IMR-90 (cell line): ENCODE results near the gene MSI2. TPM values are rescaled to one million over a fixed set of nuclear protein-coding genes. Genes with fewer than 3 reads are reported as not detected.

Experiments used
- ATAC-seq: fragments of 200-7000 bp; cut with Tn5 transposase; 2 replicates; pipeline ENCODE4 v1.9.1; 2020; ENCODE audit warnings: low read depth, mild to moderate bottlenecking, moderate library complexity
- BruUV-seq: library from RNA; stranded (reverse); fragments of 400-500 nt; replicated peaks from 2 replicates; lab custom pipeline; 2021; lab: Mats Ljungman, UMichigan
- CTCF ChIA-PET: fragments of 300-600 bp; formaldehyde crosslinking; extraction: SDS; loops from one replicate; lab custom pipeline; 2021; ENCODE audit warnings: antibody characterized with exemption; lab: Yijun Ruan, JAX
- POLR2A ChIA-PET: fragments of 300-600 bp; sonication (Branson Sonifier 250); formaldehyde crosslinking; loops from one replicate; lab custom pipeline; 2022; ENCODE audit warnings: antibody characterized with exemption; ENCODE audit not compliant: unreplicated experiment; lab: Charles Lee
- DNase-seq: peaks from one replicate; pipeline ENCODE4 v3.0.0; 2013
- H2AFZ ChIP-seq: replicated peaks from 2 replicates; pipeline ENCODE3; 2013; ENCODE audit warnings: low read length, mild to moderate bottlenecking; ENCODE audit not compliant: poor library complexity
- H2AK5ac ChIP-seq: 2 replicates; pipeline ENCODE4 v1.6.1; 2013; ENCODE audit warnings: low read depth, low read length, inconsistent platforms
- H2AK9ac ChIP-seq: replicated peaks from 2 replicates; pipeline ENCODE3; 2013; ENCODE audit warnings: mild to moderate bottlenecking, low read depth, low read length, moderate library complexity; ENCODE audit not compliant: poor library complexity
- H2BK120ac ChIP-seq: 2 replicates; pipeline ENCODE4 v1.6.1; 2013; ENCODE audit warnings: low read depth, low read length, inconsistent platforms
- H2BK15ac ChIP-seq: 3 replicates; pipeline ENCODE4 v1.6.1; 2013; ENCODE audit warnings: low read depth, low read length, inconsistent platforms
- H2BK20ac ChIP-seq: 2 replicates; pipeline ENCODE4 v1.6.1; 2013; ENCODE audit warnings: low read depth, mild to moderate bottlenecking, inconsistent platforms, low read length, moderate library complexity
- H2BK5ac ChIP-seq: 2 replicates; pipeline ENCODE4 v1.6.1; 2013; ENCODE audit warnings: mild to moderate bottlenecking, low read depth, low read length, inconsistent platforms; ENCODE audit not compliant: poor library complexity, severe bottlenecking
- H3K14ac ChIP-seq: replicated peaks from 2 replicates; pipeline ENCODE4 v1.6.1; 2013; ENCODE audit warnings: low read depth, low read length, inconsistent platforms
- H3K18ac ChIP-seq: 2 replicates; pipeline ENCODE4 v1.6.1; 2013; ENCODE audit warnings: low read depth, low read length, control low read depth
- H3K23ac ChIP-seq: 2 replicates; pipeline ENCODE4 v1.6.1; 2013; ENCODE audit warnings: low read depth, low read length, inconsistent platforms
- H3K27ac ChIP-seq: 2 replicates; pipeline ENCODE4 v1.5.1; 2013; ENCODE audit warnings: mild to moderate bottlenecking, control low read depth, low read length; ENCODE audit not compliant: insufficient read depth
- H3K27me3 ChIP-seq: 2 replicates; pipeline ENCODE4 v1.6.1; 2013; ENCODE audit warnings: low read length; ENCODE audit not compliant: control insufficient read depth, insufficient read depth
- H3K36me3 ChIP-seq: 2 replicates; pipeline ENCODE4 v1.6.1; 2013; ENCODE audit warnings: low read length, mixed read lengths; ENCODE audit not compliant: control insufficient read depth, insufficient read depth
- H3K4ac ChIP-seq: 2 replicates; pipeline ENCODE4 v1.6.1; 2013; ENCODE audit warnings: low read depth, low read length, inconsistent platforms
- H3K4me1 ChIP-seq: 2 replicates; pipeline ENCODE4 v1.6.1; 2013; ENCODE audit warnings: low read length, mixed read lengths; ENCODE audit not compliant: control insufficient read depth, insufficient read depth
- H3K4me2 ChIP-seq: 2 replicates; pipeline ENCODE4 v1.6.1; 2013; ENCODE audit warnings: low read depth, mild to moderate bottlenecking, control low read depth, low read length, moderate library complexity
- H3K4me3 ChIP-seq: 2 replicates; pipeline ENCODE4 v1.5.1; 2013; ENCODE audit warnings: low read depth, mild to moderate bottlenecking, control low read depth, low read length, moderate library complexity; ENCODE audit not compliant: insufficient read depth
- H3K56ac ChIP-seq: 2 replicates; pipeline ENCODE4 v1.6.1; 2013; ENCODE audit warnings: low read length, inconsistent platforms; ENCODE audit not compliant: insufficient read depth; ENCODE audit errors: extremely low read depth
- H3K79me1 ChIP-seq, 2 experiments: 2 replicates each; pipeline ENCODE4 v1.6.1; 2013; ENCODE audit warnings: low read length in 2 of 2, inconsistent platforms in 1 of 2, low read depth in 1 of 2
- H3K9ac ChIP-seq: 2 replicates; pipeline ENCODE4 v1.6.1; 2013; ENCODE audit warnings: low read depth, low read length, control low read depth
- H3K9me1 ChIP-seq: 2 replicates; pipeline ENCODE4 v1.6.1; 2013; ENCODE audit warnings: low read length, inconsistent platforms; ENCODE audit not compliant: insufficient read depth
- H3K9me3 ChIP-seq: 2 replicates; pipeline ENCODE4 v1.6.1; 2013; ENCODE audit warnings: low read length; ENCODE audit not compliant: control insufficient read depth, insufficient read depth
- H4K20me1 ChIP-seq: 2 replicates; pipeline ENCODE4 v1.6.1; 2013; ENCODE audit warnings: low read length, inconsistent platforms; ENCODE audit not compliant: insufficient read depth
- H4K5ac ChIP-seq: 2 replicates; pipeline ENCODE4 v1.6.1; 2013; ENCODE audit warnings: mild to moderate bottlenecking, low read depth, low read length, control low read depth
- H4K8ac ChIP-seq, 2 experiments: 2 replicates each; pipeline ENCODE4 v1.6.1; 2013; ENCODE audit warnings: low read depth in 2 of 2, low read length in 2 of 2, control low read depth in 1 of 2, inconsistent platforms in 1 of 2
- H4K91ac ChIP-seq: 2 replicates; pipeline ENCODE4 v1.6.1; 2013; ENCODE audit warnings: low read depth, low read length, inconsistent platforms; ENCODE audit not compliant: insufficient read depth
- CEBPB ChIP-seq: IDR thresholded peaks from 2 replicates; pipeline ENCODE4 v1.6.1; 2012; ENCODE audit warnings: low read depth, low read length, improper control_type of control experiment
- CTCF ChIP-seq: conservative IDR thresholded peaks from 2 replicates; pipeline ENCODE4 v1.5.1; 2012; ENCODE audit warnings: mild to moderate bottlenecking, low read depth, low read length, improper control_type of control experiment
- FOS ChIP-seq: fragments of 150-350 bp; IDR thresholded peaks from 2 replicates; pipeline ENCODE4 v1.6.1; 2016; ENCODE audit warnings: low read depth, low read length
- MAFK ChIP-seq: IDR thresholded peaks from 2 replicates; pipeline ENCODE4 v1.6.1; 2012; ENCODE audit warnings: low read depth, low read length, improper control_type of control experiment
- MAZ ChIP-seq: IDR thresholded peaks from 2 replicates; pipeline ENCODE4 v1.6.1; 2012; ENCODE audit warnings: low read depth, mild to moderate bottlenecking, low read length, improper control_type of control experiment, moderate library complexity, borderline replicate concordance
- MXI1 ChIP-seq: IDR thresholded peaks from 2 replicates; pipeline ENCODE4 v1.6.1; 2012; ENCODE audit warnings: low read depth, mild to moderate bottlenecking, low read length, moderate library complexity, borderline replicate concordance
- NFE2L2 ChIP-seq: fragments of 150-350 bp; IDR thresholded peaks from 2 replicates; pipeline ENCODE4 v1.6.1; 2016; ENCODE audit warnings: low read depth, mild to moderate bottlenecking, low read length
- POLR2A ChIP-seq: IDR thresholded peaks from 2 replicates; pipeline ENCODE4 v1.6.1; 2012; ENCODE audit warnings: mild to moderate bottlenecking, low read depth, low read length
- RCOR1 ChIP-seq: IDR thresholded peaks from 2 replicates; pipeline ENCODE4 v1.6.1; 2012; ENCODE audit warnings: mild to moderate bottlenecking, low read length, improper control_type of control experiment; ENCODE audit not compliant: insufficient replicate concordance
- RFX5 ChIP-seq: IDR thresholded peaks from 2 replicates; pipeline ENCODE4 v1.8.0; 2012; ENCODE audit warnings: low read depth, mild to moderate bottlenecking, low read length, moderate library complexity
- WGBS, 2 experiments: methylation state at CpG; one replicate each; pipeline versions ENCODE4 v1.1.5 to v1.1.7; 2013; ENCODE audit warnings: missing lambda C conversion rate in 2 of 2; ENCODE audit not compliant: insufficient read length in 1 of 2; ENCODE audit errors: extremely low coverage in 2 of 2; 5-methylcytosine and 5-hydroxymethylcytosine counted together
- dilution Hi-C: fragments of 300-500 bp; cut with HindIII; formaldehyde crosslinking; loops from one replicate; pipeline ENCODE4 v1.14.3; 2018; ENCODE audit warnings: low sequenced_read_pairs; ENCODE audit not compliant: unreplicated experiment
- in situ Hi-C: fragments of 300-500 bp; cut with MboI; formaldehyde crosslinking; loops from 3 replicates; pipeline ENCODE4 v1.14.3; 2019; ENCODE audit warnings: low sequenced_read_pairs, inconsistent platforms, mixed read lengths
- intact Hi-C: fragments of 100-400 bp; cut with micrococcal nuclease; formaldehyde crosslinking; loops from 2 replicates; pipeline ENCODE4 v1.10.0; 2022
- polyA plus RNA-seq, 3 experiments: library from polyadenylated mRNA; depleted of rRNA; stranded (reverse); fragments of >200 nt; gene quantifications; 2 replicates each; pipeline ENCODE4 v1.2.3, GENCODE V29; 2012; ENCODE audit warnings: low replicate concordance in 1 of 3
- total RNA-seq: library from RNA; depleted of rRNA; stranded (reverse); fragments of >200 nt; gene quantifications from 2 replicates; pipeline ENCODE4 v1.2.3, GENCODE V29; 2012
- TF ChIP-seq, protein P1 (sequence below): fragments of 150-350 bp; IDR thresholded peaks from 2 replicates; pipeline ENCODE4 v1.6.1; 2017; ENCODE audit warnings: mild to moderate bottlenecking, antibody characterized with exemption, low read length, low read depth

Gene MSI2
- total and polyA plus RNA-seq, 2 of the 4 experiments (the other 2 are of a cell fraction) = 13.0 to 16.0 TPM

- peaks cover 5% of the 10 kb centered on the region for H4K20me1 ChIP-seq
- peaks cover 25% of the 10 kb centered on the region for H3K4me1 ChIP-seq
- H3K27me3 ChIP-seq = no peaks in the 10 kb centered on the region
- no peak overlapping the region for H3K4me3 ChIP-seq
- H2AK5ac ChIP-seq = no peak overlapping the region
- H3K27ac ChIP-seq = no peak overlapping the region
- no peak overlapping the region for H2BK15ac ChIP-seq
- H3K9me3 ChIP-seq = no peaks in the 10 kb centered on the region
- H3K23ac ChIP-seq = no peak overlapping the region
- no peak overlapping the region for H2BK20ac ChIP-seq
- H2AFZ ChIP-seq = no peak overlapping the region
- DNase-seq (no peak), ATAC-seq (no peak)
- TF ChIP-seq MXI1 (no peak), FOS (no peak), CTCF (no peak), RFX5 (no peak), CEBPB (no peak), MAFK (no peak), NFE2L2 (no peak), MAZ (no peak), RCOR1 (no peak), POLR2A (no peak)
- TF ChIP-seq, protein P1, sequence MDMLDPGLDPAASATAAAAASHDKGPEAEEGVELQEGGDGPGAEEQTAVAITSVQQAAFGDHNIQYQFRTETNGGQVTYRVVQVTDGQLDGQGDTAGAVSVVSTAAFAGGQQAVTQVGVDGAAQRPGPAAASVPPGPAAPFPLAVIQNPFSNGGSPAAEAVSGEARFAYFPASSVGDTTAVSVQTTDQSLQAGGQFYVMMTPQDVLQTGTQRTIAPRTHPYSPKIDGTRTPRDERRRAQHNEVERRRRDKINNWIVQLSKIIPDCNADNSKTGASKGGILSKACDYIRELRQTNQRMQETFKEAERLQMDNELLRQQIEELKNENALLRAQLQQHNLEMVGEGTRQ = no peak
- no peak overlapping the region for H4K91ac ChIP-seq
- no peak overlapping the region for H3K4ac ChIP-seq
- ChIA-PET CTCF (no interaction called here), POLR2A (no interaction called here)
- no peaks in the 10 kb centered on the region for H3K36me3 ChIP-seq
- WGBS, 2 experiments = 80% methylated on average over 1 of the region's 6 CpGs; no CpG with 5 or more reads in 1 of the 2 experiments
- no peak overlapping the region for H4K8ac ChIP-seq
- in situ Hi-C loops = loop anchor here (5.0 kb wide), 1 partner anchor 415 kb away; no protein-coding TSS in a partner anchor
- no peaks in the 10 kb centered on the region for H3K79me1 ChIP-seq
- H2AK9ac ChIP-seq = no peak overlapping the region
- H3K4me2 ChIP-seq = no peak overlapping the region
- peaks cover 13% of the 10 kb centered on the region; the same call in 1 of the 2 replicates for H3K9me1 ChIP-seq
- H2BK5ac ChIP-seq = no peak overlapping the region
- no peak overlapping the region for H3K18ac ChIP-seq
- BruUV-seq = no TSS peak
- H3K14ac ChIP-seq = no peak overlapping the region
- dilution Hi-C loops = no loop called here
- H4K5ac ChIP-seq = no peak overlapping the region
- no peak overlapping the region for H3K9ac ChIP-seq
- intact Hi-C loops = no loop called here
- H3K56ac ChIP-seq = no peak overlapping the region
- H2BK120ac ChIP-seq = no peak overlapping the region
Observed at GRCh38 chr17:57666946-57667345, 410.6 kb downstream of the MSI2 start.
